ENCODE data around the gene CAV3.

CAV3 gene

DNA sequence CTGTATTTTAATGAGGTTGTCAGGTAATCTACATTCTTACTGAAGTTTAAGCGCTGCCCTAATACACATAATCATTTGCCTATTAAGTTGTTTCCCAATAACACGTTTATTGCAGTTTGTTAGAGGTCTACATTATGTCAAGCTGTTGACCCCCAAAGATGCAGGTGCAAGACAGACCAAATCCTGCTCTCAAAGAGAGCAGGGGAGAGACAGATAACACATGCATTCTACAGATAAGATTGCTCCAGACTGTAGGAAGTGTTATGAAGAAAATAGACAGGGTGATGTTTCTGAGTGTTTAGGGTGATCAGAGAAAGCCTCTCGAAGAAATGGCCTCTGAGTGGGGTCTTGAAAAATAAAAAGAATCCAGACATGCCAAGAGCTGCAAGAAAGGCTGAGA lies 60.6 kb downstream of the CAV3 start:
- no peak for DNase-seq (ENCODE audit: low read depth)

Measured in activated T-cell treated with anti-CD3 and anti-CD28 coated beads for 1 hour (primary cell).